HG02642 (cell line): ENCODE results near the gene GPR108.

ENCODE experiments used
- ATAC-seq: cut with Tn5 transposase; IDR thresholded peaks from one replicate; pipeline ENCODE4 v1.9.1; 2021; ENCODE audit warnings: mild to moderate bottlenecking; ENCODE audit not compliant: unreplicated experiment, poor library complexity

GPR108 gene

GRCh38 chr19:6685482-6685881 is 51.9 kb downstream of the GPR108 start:
- ATAC-seq, result no peak

DNA sequence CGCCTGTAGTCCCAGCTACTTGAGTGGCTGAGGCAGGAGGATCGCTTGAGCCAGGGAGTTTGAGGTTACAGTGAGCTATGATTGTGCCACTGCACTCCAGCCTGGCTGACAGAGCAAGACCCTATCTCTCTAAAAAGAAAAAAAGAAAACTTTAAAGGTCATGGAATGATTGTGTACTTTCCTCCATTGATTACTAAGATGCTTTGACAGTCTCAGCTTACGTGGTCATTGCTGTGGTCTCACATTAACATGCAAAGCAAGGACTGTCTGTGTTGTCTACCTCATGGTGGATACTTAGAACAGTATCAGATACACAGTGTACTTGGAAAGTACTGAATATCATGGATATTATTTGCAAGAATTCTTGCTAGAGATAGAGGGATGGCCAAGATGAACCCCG is 53.4 kb downstream of the GPR108 start:
- no peak for ATAC-seq

DNA sequence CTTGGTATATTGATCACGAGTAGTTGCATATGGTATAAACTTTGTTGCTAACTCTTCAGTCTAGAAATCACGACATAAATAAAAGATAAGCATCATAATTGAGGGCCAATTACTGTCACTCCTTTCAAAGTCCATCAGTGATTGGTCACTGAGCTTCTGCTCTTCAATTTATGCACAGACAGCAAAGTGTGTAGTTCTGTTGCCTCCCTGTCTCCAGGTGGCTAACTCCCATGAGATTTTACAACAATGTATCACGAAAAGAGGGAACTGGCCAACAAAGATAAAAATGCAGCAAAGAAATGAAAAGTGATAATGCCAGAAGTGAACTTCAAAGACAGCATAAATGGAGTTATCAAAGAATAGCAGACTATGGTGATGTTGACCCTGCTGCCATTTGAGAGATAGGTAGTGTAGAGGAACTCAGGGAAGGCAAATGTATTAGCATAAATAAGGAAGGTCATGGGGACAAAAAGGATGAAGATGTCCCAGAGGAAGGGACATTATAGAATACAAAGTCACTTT is 54.7 kb downstream of the GPR108 start:
- ATAC-seq, result no peak

- ATAC-seq, result no peak
Measured at GRCh38 chr19:6680141-6680540, 57.2 kb downstream of the GPR108 start.
